ENCODE measurements around the gene RBP2.

RBP2 gene

DNA sequence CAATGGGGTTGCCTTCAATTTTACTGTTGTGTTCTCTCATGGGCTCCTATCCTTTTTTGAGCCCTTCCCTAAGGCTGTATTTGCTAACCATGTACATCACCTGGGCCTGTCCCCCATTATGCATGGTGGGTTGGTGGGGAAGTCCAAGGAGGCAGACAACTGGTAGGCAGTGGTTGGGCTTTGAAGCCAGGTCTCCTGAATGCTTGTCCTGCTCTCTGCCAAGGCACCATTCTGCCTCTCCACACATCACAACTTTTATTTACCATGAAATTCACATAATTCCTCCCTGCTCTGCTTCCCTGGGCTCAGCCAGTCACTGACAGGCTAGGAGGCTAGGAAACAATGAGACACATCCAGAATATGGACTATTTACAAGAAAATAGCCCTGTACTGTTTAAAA lies 45.8 kb downstream of the RBP2 start:
- Histone ChIP-seq H3K27ac (no peak overlapping the region), H3K36me3 (replicated peaks) (no peaks in the 10 kb centered on the region), H3K27me3 (replicated peaks) (no peaks in the 10 kb centered on the region), H3K4me3 (ENCODE audit: low read depth, low read length) (no peak overlapping the region)
- TF ChIP-seq, protein P1, sequence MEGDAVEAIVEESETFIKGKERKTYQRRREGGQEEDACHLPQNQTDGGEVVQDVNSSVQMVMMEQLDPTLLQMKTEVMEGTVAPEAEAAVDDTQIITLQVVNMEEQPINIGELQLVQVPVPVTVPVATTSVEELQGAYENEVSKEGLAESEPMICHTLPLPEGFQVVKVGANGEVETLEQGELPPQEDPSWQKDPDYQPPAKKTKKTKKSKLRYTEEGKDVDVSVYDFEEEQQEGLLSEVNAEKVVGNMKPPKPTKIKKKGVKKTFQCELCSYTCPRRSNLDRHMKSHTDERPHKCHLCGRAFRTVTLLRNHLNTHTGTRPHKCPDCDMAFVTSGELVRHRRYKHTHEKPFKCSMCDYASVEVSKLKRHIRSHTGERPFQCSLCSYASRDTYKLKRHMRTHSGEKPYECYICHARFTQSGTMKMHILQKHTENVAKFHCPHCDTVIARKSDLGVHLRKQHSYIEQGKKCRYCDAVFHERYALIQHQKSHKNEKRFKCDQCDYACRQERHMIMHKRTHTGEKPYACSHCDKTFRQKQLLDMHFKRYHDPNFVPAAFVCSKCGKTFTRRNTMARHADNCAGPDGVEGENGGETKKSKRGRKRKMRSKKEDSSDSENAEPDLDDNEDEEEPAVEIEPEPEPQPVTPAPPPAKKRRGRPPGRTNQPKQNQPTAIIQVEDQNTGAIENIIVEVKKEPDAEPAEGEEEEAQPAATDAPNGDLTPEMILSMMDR (IDR thresholded peaks at IDR 0.05; ENCODE audit: low read depth, low read length, missing control alignments): no peak
- in situ Hi-C loops (cut with HindIII; ENCODE audit: low pct_ligation_motif_present, low sequenced_read_pairs): no loop called here
- no peak for DNase-seq

DNA sequence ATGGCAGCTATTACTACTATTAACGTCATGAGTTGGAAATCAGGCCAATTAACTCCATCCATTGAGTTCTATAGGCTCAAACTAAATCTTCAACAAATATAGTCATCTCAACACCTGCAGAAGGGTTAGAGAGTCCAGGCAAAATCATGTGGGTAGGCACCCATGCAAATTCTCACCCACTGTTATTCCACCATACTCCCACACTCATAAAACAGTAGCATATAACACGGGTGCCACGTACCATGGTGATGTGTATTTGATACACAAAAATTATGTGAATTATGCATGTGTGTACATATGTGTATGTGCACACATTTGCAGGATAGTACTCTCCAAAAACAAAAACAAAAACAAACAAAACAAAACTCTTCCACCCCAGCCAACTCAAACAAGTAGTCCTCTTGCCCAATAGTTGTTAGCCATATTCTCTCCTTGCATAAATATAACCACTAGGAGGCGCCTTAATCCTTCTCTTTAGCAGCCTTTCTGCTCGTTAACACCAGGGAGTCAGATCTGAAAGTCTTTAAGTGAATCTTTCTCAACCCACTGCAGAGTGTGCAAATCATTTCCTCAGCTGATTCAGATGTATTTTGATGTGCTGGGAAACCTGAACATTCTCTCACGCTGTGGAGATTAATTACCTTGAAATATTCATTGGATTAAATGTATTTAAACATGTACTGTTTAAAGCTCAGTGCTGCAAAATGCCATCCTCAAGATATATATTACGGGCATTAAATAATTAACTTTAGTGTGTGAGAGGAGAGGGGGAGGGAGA lies 48.8 kb downstream of the RBP2 start:
- no peak overlapping the region for H3K4me3 ChIP-seq (ENCODE audit: low read depth, low read length)
- in situ Hi-C loops (cut with HindIII; ENCODE audit: low pct_ligation_motif_present, low sequenced_read_pairs): no loop called here
- no peaks in the 10 kb centered on the region for H3K27me3 ChIP-seq (replicated peaks)
- peak; percentile 59 for DNase-seq
- H3K36me3 ChIP-seq (replicated peaks): no peaks in the 10 kb centered on the region
- no peak overlapping the region for H3K27ac ChIP-seq
- TF ChIP-seq, protein P1 (IDR thresholded peaks at IDR 0.05; ENCODE audit: low read depth, low read length, missing control alignments): peak; percentile 66

DNA sequence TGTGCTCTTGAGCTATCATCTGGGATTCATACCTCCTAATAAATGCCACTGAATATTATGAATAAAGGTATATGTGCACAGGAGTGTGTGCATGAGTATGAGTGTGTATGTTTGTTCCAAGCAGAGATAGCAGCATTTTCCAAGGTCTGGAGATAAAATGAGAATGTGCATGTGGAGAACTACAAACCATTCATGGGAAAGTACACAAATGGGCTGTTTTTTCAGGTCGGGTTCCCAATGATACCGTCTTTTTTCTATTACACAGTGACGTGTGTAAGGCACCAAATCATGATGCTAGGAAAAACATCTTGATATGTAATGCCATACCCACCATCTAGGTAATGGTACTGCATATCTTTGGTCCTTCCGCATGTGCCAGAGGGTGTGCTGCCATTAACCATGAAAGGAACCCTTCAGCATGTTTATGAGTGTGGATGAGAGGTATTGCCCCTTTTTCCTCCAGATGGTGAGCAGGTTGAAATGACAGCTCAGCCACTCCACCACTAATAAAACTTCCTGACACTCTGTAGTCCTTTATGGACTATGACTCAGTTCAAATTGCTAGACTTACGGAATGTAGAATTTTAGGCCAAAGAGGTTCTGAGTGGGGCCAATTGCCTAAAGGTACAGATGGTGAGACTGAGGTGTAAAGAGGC lies 50.4 kb downstream of the RBP2 start:
- H3K4me3 ChIP-seq (ENCODE audit: low read depth, low read length): no peak overlapping the region
- DNase-seq: no peak
- TF ChIP-seq, protein P1 (IDR thresholded peaks at IDR 0.05; ENCODE audit: low read depth, low read length, missing control alignments): no peak
- in situ Hi-C loops (cut with HindIII; ENCODE audit: low pct_ligation_motif_present, low sequenced_read_pairs): no loop called here
- no peak overlapping the region for H3K27ac ChIP-seq
- H3K36me3 ChIP-seq (replicated peaks): no peaks in the 10 kb centered on the region
- H3K27me3 ChIP-seq (replicated peaks): no peaks in the 10 kb centered on the region

GRCh38 chr3:139423232-139423631 lies 53.1 kb downstream of the RBP2 start:
- in situ Hi-C loops (cut with HindIII; ENCODE audit: low pct_ligation_motif_present, low sequenced_read_pairs): no loop called here
- no peak for DNase-seq
- TF ChIP-seq, protein P1 (IDR thresholded peaks at IDR 0.05; ENCODE audit: low read depth, low read length, missing control alignments): no peak
- H3K27me3 ChIP-seq (replicated peaks): no peaks in the 10 kb centered on the region
- no peak overlapping the region for H3K4me3 ChIP-seq (ENCODE audit: low read depth, low read length)
- H3K27ac ChIP-seq: no peak overlapping the region
- no peaks in the 10 kb centered on the region for H3K36me3 ChIP-seq (replicated peaks)

DNA sequence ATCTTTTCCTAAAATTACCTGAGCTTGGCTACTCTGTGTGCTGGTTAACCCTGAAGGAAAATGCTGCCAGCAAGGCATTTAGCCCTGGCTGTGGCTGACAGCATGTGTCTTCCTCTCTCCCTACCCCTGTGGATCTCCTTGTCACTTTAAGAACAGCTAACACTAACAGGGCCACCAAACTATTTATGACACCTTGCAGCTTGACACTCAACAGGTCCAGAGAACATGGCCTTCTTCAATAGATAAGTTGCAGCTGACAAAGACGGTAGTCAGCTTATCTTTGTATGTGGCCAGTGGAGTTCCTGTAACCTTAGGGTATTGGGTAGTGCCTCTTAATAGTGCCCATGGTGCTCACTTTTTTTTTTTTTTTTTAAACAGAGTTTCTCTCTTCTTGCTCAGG lies 54.9 kb downstream of the RBP2 start:
- DNase-seq: no peak
- no peaks in the 10 kb centered on the region for H3K27me3 ChIP-seq (replicated peaks)
- no peaks in the 10 kb centered on the region for H3K36me3 ChIP-seq (replicated peaks)
- no peak overlapping the region for H3K4me3 ChIP-seq (ENCODE audit: low read depth, low read length)
- TF ChIP-seq, protein P1 (IDR thresholded peaks at IDR 0.05; ENCODE audit: low read depth, low read length, missing control alignments): no peak
- in situ Hi-C loops (cut with HindIII; ENCODE audit: low pct_ligation_motif_present, low sequenced_read_pairs): no loop called here
- H3K27ac ChIP-seq: no peak overlapping the region
